Measurements from ENCODE around the gene SFXN2.

DNA sequence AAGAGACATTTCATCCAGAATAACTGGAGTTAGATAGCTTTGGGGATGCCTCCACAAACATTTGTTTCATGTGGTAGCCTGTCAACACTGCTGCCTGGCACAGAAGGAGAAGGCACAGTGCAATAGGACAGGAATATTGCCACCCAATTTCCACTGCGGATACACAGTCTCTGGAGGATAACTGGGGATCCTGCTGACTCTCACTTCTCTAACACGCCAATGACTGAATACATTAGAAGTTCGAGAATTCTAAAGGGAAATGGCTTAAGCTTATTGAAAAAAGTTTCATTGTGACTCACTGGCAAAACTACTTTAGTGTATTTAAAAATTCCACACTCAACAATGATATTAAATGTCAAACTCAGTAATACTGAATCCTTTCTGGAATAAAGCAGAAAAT is 13.2 kb upstream of the SFXN2 start:
- TF ChIP-seq CTCF (conservative IDR thresholded peaks at IDR 0.05 in 1 of 2, IDR thresholded peaks at IDR 0.05 in 1 of 2; ENCODE audit: low read depth in 1 of 2, low read length in 2 of 2) (no peak), EZH2 (IDR thresholded peaks at IDR 0.05; ENCODE audit: low read length, missing control alignments) (no peak)

All from fibroblast of lung (primary cell).